ENCODE measurements around the gene CHKA. TPM values are rescaled to one million over a fixed set of nuclear protein-coding genes. Genes with fewer than 3 reads are reported as not detected.
A peak's percentile ranks its signal among the peaks of the same experiment; 100 is the strongest.

The CHKA gene
- 10 to 100 TPM; 27.7 to 72.5 (median 33.3) TPM for total RNA-seq

GRCh38 chr11:68121067-68121899, at the start of gene CHKA:
CHKA (minus strand) TSS chr11:68121388; CDS start chr11:68121177, 211 bp downstream.
- no peak for TF ChIP-seq CTCF (IDR thresholded peaks at IDR 0.05)
- ATAC-seq (ENCODE audit: low FRiP score) (peak; percentile 99), DNase-seq (ENCODE audit: low spot score) (peak; percentile 64)

- no peak for TF ChIP-seq CTCF (IDR thresholded peaks at IDR 0.05)
- no peak for ATAC-seq (ENCODE audit: low FRiP score)
- no peak for DNase-seq (ENCODE audit: low spot score)
Observed at GRCh38 chr11:68169442-68169841, 48.3 kb upstream of the CHKA start.

GRCh38 chr11:68168694-68169093, 47.5 kb upstream of the CHKA start:
- DNase-seq (ENCODE audit: low spot score), result no peak
- TF ChIP-seq CTCF (IDR thresholded peaks at IDR 0.05), result no peak
- ATAC-seq (ENCODE audit: low FRiP score), result no peak

- no peak for TF ChIP-seq CTCF (IDR thresholded peaks at IDR 0.05)
- ATAC-seq (ENCODE audit: low FRiP score), result no peak
- no peak for DNase-seq (ENCODE audit: low spot score)
Observed at GRCh38 chr11:68167474-68167873, 46.3 kb upstream of the CHKA start.

- DNase-seq (ENCODE audit: low spot score) (no peak), ATAC-seq (ENCODE audit: low FRiP score) (no peak)
- TF ChIP-seq CTCF (IDR thresholded peaks at IDR 0.05), result no peak
Observed at GRCh38 chr11:68166969-68167368, 45.8 kb upstream of the CHKA start.

GRCh38 chr11:68165601-68166000, 44.4 kb upstream of the CHKA start:
- DNase-seq (ENCODE audit: low spot score) (no peak), ATAC-seq (ENCODE audit: low FRiP score) (no peak)
- no peak for TF ChIP-seq CTCF (IDR thresholded peaks at IDR 0.05)

GRCh38 chr11:68164437-68164836, 43.2 kb upstream of the CHKA start:
- DNase-seq (ENCODE audit: low spot score), result no peak
- TF ChIP-seq CTCF (IDR thresholded peaks at IDR 0.05), result no peak
- no peak for ATAC-seq (ENCODE audit: low FRiP score)
